Measurements from ENCODE around the gene OBSCN.
"Not testable (repeated sequence)": the region's sequence is repeated elsewhere in the genome, so short reads cannot be mapped to it uniquely, and the experiment has no call there.

The OBSCN gene

DNA sequence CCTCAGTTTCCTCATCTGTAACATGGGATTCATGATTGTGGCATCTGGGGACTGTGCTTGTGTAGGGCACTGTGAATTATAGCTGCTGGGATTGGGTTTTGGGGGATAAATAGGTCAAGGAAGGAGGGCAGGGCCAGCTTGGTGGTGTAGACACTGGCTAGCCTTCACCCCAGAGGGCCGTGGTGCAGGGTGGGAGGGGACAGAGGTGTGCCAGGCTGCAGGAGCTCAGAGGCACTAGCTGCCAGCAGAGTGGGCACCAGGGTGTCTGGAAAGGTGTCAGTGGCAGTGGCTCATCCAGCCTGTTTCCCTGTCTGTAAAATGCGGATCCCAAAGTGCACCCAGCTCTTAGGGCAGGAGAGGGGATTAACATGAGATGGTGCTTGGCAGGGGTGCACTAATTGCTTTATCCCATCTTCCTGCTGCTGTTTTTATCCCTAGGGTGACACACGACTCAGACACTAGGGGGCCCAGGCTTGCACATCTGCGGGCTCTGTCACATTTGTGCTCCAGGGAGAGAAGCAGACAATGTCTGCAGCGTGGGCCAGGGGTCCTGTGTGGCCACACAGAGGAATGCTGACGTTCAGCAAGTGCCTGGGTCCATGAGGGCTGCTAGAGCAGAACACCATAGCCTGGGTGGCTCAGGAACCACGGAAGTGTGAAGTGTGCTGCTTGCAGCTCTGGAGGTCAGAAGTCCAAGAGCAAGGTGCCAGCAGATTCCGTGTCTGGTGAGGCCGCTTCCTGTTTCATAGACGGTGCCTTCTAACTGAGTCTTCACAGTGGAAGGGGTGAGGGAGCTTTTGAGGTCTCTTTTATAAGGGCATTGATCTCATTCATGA lies 19.3 kb downstream of the OBSCN start:
- DNase-seq (ENCODE audit: low read depth in 3 of 3, low spot score in 1 of 3), result no peak

DNA sequence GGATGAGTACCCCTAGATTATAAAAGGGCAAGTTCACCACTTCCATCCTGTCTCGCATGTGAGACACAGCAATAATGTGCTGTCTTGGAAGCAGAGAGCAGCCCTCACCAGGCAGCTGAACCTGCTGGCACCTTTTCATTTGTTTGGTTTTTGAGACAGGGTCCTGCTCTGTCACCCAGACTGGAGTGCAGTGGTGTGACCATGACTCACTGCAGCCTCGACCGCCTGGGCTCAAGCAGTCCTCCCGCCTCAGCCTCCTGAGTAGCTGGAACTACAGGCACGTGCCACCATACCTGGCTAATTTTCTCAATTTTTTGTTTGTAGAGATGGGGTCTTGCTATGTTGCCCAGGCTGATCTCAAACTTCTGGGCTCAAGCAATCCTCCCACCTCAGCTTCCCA lies 20.3 kb downstream of the OBSCN start:
- not testable (repeated sequence) for DNase-seq (ENCODE audit: low read depth in 3 of 3, low spot score in 1 of 3)

DNA sequence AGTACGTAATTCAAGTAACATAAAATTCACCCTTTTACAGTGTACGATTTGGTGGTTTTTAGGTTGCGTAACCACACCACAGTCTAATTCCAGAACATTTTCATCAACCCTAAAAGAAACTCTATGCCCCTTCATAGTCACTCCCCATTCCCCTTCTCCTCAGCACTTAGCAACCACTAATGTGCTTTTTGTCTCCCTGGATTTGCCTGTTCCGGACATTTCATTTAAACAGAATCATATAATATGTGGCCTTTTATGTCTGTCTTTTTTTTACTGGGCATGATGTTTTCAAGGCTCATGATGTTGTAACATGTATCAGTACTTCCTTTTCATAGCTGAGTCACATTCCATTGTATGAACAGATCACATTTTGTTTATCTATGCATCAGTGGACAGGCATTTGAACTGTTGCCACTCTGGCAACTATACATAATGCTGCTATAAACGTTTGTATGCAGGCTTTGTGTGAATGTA lies 20.8 kb downstream of the OBSCN start:
- DNase-seq (ENCODE audit: low read depth in 3 of 3, low spot score in 1 of 3), result no peak

DNA sequence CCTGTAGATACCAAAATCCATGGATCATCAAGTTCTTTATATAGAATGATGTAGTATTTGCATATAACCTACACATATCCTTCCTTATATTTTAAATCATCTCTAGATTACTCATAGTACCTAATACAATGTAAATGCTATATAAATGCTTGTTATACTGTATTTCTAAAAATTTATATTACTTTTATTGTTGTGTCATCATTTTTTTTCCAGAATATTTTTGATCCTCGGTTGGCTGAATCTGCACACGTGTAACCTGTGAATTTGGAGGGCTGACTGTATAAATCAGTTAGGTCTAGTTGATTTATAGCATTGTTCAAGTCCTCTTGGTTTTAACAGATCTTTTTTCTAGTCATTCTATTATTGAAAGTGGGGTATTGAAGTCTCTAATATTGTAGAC lies 23.3 kb downstream of the OBSCN start:
- no peak for DNase-seq (ENCODE audit: low read depth in 3 of 3, low spot score in 1 of 3)

DNA sequence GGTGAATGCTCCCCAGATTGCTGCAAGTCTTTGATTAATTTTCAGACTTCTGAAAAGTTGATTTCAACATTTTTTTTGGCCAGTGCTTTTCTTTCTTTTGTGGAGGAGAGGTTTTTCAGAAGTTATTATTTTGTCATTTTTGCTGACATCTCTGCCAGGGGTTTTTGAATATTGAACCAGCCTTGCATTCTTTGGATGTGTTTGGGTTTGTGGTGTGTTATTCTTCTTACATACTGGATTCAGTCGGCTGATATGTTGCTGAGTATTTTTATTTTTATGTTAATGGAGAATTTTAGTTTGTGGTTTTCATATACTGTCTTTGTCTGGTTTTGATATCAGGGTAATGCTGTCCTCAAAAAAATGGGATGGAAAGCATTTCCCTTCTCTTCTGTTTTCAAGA lies 25.3 kb downstream of the OBSCN start:
- no peak for DNase-seq (ENCODE audit: low read depth in 3 of 3, low spot score in 1 of 3)

DNA sequence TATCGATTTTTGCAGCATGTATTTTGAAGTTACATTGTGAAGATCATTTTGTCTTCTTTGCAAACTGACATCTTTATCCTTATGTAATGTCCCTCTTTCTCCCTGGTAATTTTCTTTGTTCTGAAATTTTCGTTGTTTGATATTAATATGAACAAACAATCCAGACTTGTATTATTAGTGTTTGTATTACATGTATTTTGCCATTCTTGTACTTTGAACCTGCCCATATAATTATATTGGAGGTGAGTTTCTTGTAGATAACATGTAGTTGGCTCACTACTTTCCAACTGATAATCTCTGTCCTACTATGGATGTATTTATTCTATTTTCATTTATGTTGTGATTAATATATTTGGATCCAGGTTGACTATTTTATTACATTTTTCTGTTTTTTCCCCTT lies 27.1 kb downstream of the OBSCN start:
- DNase-seq (ENCODE audit: low read depth in 3 of 3, low spot score in 1 of 3), result no peak

DNA sequence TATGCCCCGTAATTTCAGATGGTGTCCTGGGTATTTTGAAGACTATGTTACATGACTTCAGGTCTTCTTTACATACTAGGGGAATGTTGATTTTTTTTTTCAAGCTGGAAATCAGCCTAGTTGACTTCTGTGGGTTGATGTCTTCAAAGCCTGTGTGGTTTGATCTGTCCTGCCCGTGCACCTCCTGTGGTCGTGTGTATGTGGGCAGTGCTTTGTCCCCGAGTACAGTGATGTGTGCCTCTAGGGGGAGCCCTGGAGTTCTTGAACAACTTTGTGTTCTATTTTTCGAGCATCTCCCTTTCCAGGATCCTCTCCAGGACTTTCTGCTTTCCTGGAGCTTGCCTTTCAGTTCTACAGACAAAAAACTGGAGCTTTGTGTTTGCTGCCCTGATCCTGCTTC lies 28.9 kb downstream of the OBSCN start:
- no peak for DNase-seq (ENCODE audit: low read depth in 3 of 3, low spot score in 1 of 3)

DNA sequence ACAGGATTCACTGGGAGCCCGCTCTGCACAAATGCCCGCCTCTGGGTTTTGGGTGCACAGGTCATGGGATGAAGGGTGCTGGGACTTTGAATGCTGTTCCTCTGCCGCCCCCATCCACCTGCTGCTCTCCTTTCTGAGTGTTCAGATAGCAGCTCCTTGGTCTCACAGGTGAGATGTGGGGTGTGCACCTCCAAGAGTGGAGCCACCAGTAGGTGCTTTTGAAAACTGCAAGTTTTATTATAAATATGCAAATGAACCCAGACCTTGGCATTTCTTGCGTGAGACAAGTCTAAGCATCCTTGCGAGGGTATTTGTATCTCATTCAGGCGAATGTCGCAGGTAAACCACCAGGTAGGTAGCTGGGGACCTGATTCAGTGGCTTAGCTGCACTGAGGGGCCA lies 30.2 kb downstream of the OBSCN start:
- DNase-seq (ENCODE audit: low read depth in 3 of 3, low spot score in 1 of 3), result no peak

DNA sequence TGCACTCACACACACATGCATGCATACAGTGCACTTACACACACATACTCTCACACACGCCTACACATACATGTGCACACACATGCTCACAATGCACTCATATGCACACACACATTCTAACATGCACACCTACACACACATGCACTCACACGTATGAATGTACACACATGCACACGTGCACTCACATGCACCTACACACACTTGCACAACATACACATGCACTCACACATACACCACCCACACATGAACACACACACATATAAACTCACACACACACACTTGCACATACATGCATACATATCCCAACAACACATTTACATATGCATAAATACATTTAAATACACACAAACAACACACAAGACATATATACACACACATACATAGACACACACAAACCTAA lies 30.6 kb downstream of the OBSCN start:
- DNase-seq (ENCODE audit: low read depth in 3 of 3, low spot score in 1 of 3), result no peak

DNA sequence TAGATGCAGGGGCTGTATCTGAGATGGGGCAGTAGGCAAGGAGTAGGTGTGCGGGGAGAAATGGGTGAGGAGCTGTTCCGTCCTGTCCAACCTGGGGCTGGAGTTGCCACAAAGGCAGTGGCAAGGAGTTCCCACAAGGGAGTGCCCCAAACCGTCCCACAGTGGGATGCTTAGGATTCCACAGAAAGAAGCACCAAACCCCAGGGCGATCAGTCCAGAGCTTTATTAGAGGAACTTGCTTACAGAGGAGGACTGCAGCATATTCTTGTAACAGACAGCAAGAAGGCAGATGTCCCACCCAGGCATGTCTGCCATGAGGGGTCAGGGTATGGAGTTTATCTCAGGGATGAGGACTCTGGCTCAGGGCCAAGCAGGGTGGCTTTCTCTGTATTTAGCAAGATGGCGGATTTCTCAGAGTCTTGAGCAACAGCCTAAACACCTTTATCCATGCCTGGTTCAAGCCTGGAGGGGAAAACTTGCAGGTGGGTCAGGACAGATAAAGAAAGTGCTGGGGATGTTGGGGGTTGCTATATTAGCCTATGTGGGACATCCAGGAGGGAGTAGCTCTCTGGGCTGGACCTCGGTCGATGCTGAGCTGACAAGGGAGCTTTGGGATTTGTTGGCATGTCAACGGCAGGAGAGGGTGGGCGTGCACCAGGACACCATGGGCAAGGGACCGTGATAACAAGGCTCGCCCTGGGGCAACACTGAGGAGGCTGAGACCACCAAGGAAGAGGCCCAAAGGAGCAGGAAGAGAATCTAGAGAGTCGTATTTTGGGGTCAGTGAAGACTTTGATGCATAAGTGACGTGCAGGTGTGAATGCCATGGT lies 32.8 kb downstream of the OBSCN start:
- no peak for DNase-seq (ENCODE audit: low read depth in 3 of 3, low spot score in 1 of 3)

DNA sequence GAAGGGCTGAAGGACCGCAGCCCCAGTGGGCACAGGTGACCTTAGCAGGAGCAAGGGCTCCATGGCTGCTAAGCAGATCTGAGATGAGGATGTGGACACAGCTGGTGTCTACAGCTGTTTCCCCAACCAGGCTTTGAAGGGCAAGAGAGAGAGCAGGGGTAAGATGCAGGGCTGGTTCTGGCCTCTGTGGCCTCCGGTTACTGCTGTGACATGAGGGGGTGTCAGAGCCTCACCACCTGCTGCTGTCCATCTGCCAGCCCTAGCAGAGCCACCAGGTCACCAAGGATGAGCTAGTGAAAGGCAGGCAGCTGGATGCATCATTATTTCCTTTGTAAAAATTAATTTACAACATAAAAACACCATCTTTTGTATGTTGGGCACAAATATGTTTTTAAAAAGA lies 33.4 kb downstream of the OBSCN start:
- no peak for DNase-seq (ENCODE audit: low read depth in 3 of 3, low spot score in 1 of 3)

DNA sequence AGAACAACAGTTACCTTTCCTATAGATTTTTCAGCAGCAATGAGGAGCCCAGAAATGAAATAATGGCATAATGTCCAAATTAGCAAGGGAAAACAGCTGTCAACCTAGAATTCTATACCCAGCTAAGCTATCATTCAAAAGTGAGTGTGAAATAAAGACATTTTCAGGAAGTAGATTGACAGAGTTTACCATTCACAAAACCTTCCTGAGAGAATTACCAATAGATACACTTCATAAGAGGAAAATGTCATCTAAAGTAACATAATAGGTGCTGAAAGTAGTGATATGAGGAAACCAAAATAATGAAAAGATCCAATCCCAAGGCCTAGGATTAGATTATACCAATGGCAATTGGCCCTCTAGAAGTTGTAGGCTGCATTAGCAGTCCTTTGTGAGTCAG lies 34.6 kb downstream of the OBSCN start:
- DNase-seq (ENCODE audit: low read depth in 3 of 3, low spot score in 1 of 3), result no peak

DNA sequence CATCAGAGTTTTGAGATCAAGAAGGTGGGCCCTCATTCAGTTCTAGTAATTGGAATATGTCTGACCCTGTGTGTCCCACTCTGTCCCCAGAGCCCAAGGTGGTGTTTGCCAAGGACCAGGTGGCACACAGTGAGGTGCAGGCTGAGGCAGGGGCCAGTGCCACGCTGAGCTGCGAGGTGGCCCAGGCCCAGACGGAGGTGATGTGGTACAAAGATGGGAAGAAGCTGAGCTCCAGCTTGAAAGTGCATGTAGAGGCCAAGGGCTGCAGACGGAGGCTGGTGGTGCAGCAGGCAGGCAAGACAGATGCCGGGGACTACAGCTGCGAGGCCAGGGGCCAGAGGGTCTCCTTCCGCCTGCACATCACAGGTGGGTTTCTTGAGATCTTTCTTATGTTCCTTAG lies 35.2 kb downstream of the OBSCN start:
- no peak for DNase-seq (ENCODE audit: low read depth in 3 of 3, low spot score in 1 of 3)

DNA sequence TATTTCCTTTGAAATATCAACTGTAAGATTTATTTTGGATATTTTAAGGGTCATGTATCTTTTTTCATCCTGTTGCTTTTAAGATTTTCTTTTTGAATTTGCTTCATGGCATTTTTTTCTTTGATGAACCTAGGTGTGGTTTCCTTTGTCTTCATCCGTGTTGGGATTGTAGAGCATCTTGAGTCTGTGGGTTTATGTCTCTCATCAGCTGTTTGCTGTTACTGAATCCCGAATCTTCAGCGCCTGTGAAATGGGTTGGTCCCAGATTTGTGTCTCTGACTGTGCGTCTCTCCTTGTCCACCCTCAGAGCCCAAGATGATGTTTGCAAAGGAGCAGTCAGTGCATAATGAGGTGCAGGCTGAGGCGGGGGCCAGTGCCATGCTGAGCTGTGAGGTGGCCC lies 36.1 kb downstream of the OBSCN start:
- not testable (repeated sequence) for DNase-seq (ENCODE audit: low read depth in 3 of 3, low spot score in 1 of 3)

DNA sequence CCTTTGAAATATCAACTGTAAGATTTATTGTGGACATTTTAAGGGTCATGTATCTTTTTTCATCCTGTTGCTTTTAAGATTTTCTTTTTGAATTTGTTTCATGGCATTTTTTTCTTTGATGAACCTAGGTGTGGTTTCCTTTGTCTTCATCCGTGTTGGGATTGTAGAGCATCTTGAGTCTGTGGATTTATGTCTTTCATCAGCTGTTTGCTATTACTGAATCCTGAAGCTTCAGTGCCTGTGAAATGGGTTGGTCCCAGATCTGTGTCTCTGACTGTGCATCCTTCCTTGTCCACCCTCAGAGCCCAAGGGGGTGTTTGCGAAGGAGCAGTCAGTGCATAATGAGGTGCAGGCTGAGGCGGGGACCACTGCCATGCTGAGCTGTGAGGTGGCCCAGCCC lies 37.3 kb downstream of the OBSCN start:
- no peak for DNase-seq (ENCODE audit: low read depth in 3 of 3, low spot score in 1 of 3)

DNA sequence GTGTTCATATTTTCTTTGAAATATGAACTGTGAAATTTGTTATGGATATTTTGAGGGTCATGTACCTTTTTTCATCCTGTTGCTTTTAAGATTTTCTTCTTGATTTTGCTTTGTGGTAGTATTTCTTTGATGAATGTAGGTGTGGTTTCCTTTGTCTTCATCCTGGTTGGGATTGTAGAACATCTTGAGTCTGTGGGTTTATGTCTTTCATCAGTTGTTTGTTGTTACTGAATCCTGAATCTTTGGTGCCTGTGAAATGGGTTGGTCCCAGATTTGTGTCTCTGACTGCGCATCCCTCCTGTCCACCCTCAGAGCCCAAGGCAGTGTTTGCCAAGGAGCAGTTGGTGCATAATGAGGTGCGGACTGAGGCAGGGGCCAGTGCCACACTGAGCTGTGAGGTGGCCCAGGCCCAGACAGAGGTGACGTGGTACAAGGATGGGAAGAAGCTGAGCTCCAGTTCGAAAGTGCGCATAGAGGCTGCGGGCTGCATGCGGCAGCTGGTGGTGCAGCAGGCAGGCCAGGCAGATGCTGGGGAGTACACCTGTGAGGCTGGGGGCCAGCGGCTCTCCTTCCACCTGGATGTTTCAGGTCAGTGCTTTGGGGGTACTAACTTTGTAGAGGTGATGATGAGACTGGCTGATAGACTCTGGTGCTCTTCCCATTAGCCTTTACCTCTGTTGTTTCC lies 38.5 kb downstream of the OBSCN start:
- no peak for DNase-seq (ENCODE audit: low read depth in 3 of 3, low spot score in 1 of 3)

DNA sequence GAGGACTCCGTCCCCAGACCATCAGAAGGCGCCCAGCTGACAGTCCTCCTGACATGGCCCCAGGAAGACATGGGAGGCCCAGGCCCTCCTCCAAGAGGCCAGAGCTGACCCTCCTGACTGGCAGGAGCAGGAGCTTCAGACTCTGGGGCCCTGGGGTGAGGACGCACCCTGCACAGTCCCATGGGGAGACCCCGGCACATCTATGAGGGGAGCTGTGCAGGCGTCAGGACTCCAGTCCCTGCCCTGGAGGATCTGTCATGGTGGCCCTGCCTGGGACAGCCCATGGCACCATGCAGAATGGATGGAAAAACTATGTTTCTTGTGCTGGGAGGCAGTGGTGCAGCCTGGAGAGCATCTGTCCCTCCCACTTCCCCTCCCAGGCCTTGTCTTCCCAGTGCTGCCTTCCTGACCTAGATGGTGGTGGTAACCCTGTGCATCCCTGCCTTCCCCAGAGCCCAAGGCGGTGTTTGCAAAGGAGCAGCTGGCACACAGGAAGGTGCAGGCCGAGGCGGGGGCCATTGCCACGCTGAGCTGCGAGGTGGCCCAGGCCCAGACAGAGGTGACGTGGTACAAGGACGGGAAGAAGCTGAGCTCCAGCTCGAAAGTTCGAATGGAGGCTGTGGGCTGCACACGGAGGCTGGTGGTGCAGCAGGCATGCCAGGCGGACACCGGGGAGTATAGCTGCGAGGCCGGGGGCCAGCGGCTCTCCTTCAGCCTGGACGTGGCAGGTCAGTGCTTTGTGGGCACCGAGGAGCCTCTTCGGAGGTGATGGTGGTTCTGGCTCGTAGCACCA lies 41.9 kb downstream of the OBSCN start:
- DNase-seq (ENCODE audit: low read depth in 3 of 3, low spot score in 1 of 3), result no peak

DNA sequence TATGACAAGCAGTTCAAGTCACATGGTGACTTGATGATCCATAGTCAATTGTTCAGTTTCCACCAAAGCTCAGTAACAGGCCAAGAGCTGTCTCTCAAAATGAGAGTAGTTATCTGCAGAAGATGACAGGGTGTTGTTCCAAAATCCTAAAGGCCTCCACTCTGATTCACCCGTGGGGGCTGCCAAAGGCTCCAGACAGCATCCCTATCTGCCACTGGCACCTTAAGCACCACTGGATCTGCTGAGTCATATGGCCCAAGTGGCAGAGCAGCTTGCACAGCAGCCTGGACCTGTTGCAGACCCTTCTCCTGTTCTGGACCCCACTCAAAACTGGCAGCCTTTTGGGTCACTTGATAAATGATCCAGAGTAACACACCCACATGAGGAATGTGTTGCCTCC lies 44.6 kb downstream of the OBSCN start:
- not testable (repeated sequence) for DNase-seq (ENCODE audit: low read depth in 3 of 3, low spot score in 1 of 3)

DNA sequence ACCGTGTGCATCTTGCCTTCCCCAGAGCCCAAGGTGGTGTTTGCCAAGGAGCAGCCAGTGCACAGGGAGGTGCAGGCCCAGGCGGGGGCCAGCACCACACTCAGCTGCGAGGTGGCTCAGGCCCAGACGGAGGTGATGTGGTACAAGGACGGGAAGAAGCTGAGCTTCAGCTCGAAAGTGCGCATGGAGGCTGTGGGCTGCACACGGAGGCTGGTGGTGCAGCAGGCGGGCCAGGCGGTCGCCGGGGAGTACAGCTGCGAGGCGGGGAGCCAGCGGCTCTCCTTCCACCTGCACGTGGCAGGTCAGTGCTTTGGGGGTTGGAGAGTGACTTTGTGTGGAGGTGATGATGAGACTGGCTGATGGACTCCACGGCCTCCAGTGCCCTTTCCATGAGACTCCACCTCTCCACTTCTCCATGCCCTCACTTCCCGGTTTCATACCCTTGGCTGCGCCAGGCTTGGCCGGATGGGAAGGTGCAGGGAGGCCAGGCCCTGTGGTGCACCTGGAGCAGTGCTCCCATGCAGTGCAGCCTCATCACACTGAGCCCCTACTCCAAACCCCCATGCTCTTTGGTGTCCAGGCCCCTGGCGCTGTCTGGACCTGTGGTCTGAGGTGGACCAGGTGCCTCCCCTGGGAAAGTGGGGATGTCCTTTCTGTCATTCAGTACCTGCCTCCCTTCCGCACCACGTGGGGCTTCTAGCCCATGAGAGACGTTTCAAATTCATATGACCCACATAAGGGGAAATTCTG lies 49.0 kb downstream of the OBSCN start:
- no peak for DNase-seq (ENCODE audit: low read depth in 3 of 3, low spot score in 1 of 3)

DNA sequence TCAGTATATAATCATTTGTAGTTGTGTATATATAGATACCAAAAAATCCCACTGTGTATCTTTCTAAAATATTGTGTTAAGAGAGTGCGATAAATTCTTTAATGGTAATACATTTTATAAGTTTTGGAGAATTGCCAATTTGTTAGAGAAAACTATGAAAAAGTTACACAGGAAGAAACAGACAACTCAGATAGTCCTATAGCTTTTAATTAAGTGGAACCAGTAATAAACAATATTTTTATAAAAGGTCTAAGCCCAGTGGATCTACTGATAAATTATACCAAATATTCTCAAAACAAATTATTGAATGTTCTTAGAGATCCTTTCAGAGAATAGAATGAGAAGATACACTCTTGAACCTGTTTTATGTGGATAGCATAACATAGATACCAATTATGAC lies 50.6 kb downstream of the OBSCN start:
- DNase-seq (ENCODE audit: low read depth in 3 of 3, low spot score in 1 of 3), result no peak

All from stimulated activated CD4-positive, alpha-beta T cell treated with anti-CD3 and anti-CD28 coated beads, TNF-alpha, amount 100 ng/mL, for 1 hour (primary cell).